Kidney (tissue), 14 donors: ENCODE results near the gene NEGR1. TPM values are rescaled to one million over a fixed set of nuclear protein-coding genes. Genes with fewer than 3 reads are reported as not detected.

Experiments used
- DNase-seq, 5 donors: peaks; one replicate each; pipeline ENCODE4 v3.0.0-alpha.2; 2013 to 2020
- FAIRE-seq: peaks from 2 replicates; lab custom pipeline; 2012; peaks lifted over from hg19 to GRCh38; lab: Jason Lieb, UNC
- H3K27ac ChIP-seq, 2 donors: one replicate each; pipeline ENCODE4 v1.7.0; 2013; ENCODE audit warnings: low read depth in 2 of 2, low read length in 2 of 2, inconsistent platforms in 1 of 2
- H3K27me3 ChIP-seq: one replicate; pipeline ENCODE4 v1.7.1; 2013; ENCODE audit warnings: low read length, inconsistent platforms; ENCODE audit not compliant: control insufficient read depth, insufficient read depth
- H3K36me3 ChIP-seq, 3 donors: one replicate each; pipeline versions ENCODE4 v1.7.0 to v1.7.1; 2013; ENCODE audit warnings: low read length in 3 of 3, control low read depth in 1 of 3, inconsistent platforms in 1 of 3; ENCODE audit not compliant: insufficient read depth in 3 of 3, control insufficient read depth in 2 of 3
- H3K4me1 ChIP-seq, 3 donors: one replicate each; pipeline versions ENCODE4 v1.7.0 to v1.7.1; 2013; ENCODE audit warnings: low read length in 3 of 3, inconsistent platforms in 1 of 3, low read depth in 1 of 3; ENCODE audit not compliant: control insufficient read depth in 2 of 3, insufficient read depth in 2 of 3
- H3K4me3 ChIP-seq, 3 donors: one replicate each; pipeline versions ENCODE4 v1.7.0 to v1.8.1; 2013; ENCODE audit warnings: low read length in 3 of 3, control low read depth in 1 of 3, inconsistent platforms in 1 of 3
- H3K9ac ChIP-seq, 3 donors: one replicate each; pipeline versions ENCODE4 v1.7.0 to v1.7.1; 2013; ENCODE audit warnings: low read length in 3 of 3, control low read depth in 1 of 3, inconsistent platforms in 1 of 3
- H3K9me3 ChIP-seq, 3 donors: one replicate each; pipeline versions ENCODE4 v1.7.0 to v1.7.1; 2013; ENCODE audit warnings: low read length in 3 of 3, control low read depth in 1 of 3, inconsistent platforms in 1 of 3; ENCODE audit not compliant: control insufficient read depth in 2 of 3, insufficient read depth in 1 of 3
- CTCF ChIP-seq: IDR thresholded peaks from 3 replicates; pipeline ENCODE4 v1.5.1; 2012; ENCODE audit warnings: mild to moderate bottlenecking, moderate library complexity, borderline replicate concordance; ENCODE audit not compliant: insufficient read depth; ENCODE audit errors: extremely low read depth
- intact Hi-C: fragments of 100-400 bp; cut with DNase I; formaldehyde crosslinking; loops from one replicate; pipeline ENCODE4 v1.11.1; 2022
- polyA plus RNA-seq: library from polyadenylated mRNA; stranded (reverse); fragments of 350-450 nt; fragmentation: Illumina TruSeq; extraction: RNeasy Lipid Tissue Mini Kit (QIAGEN cat#74804); gene quantifications from one replicate; pipeline ENCODE4 v1.2.3, GENCODE V29; 2014; ENCODE audit warnings: low read depth, low replicate concordance; ENCODE audit not compliant: insufficient read depth
- total RNA-seq: library from RNA; stranded (reverse); fragmentation: NEBNext Ultra II Directional; extraction: Animal tissue kit (Norgen Biotek cat#: 25700); gene quantifications from one replicate; pipeline ENCODE4 v1.2.1, GENCODE V29; 2021
- donor health status: control.
- donor health status: control.
- donor health status: control.
- donor health status: control.
- donor health status: control.
- donor health status: DM: yes; HTN: yes; CAD: no.
- donor health status: Normal renal cell carcinoma (clear cell type).

NEGR1 gene
- total and polyA plus RNA-seq, 2 donors from 2014 or later, result 3.0 to 10.2 TPM

- no peak overlapping the region for H3K4me3 ChIP-seq
- no peaks in the 10 kb centered on the region for H3K4me1 ChIP-seq
- DNase-seq (no peak), FAIRE-seq (no peak)
- no peak for TF ChIP-seq CTCF
- no peaks in the 10 kb centered on the region for H3K9me3 ChIP-seq
- H3K27ac ChIP-seq, result no peak overlapping the region
- H3K27me3 ChIP-seq, result no peaks in the 10 kb centered on the region
- no peak overlapping the region for H3K9ac ChIP-seq
- no peaks in the 10 kb centered on the region for H3K36me3 ChIP-seq
- intact Hi-C loops, result no loop called here
Measured at GRCh38 chr1:71413441-71414175, 868.7 kb downstream of the NEGR1 start.

GRCh38 chr1:71400050-71400449 lies 882.3 kb downstream of the NEGR1 start:
- intact Hi-C loops, result no loop called here
- no peak overlapping the region for H3K4me3 ChIP-seq
- H3K27me3 ChIP-seq, result no peaks in the 10 kb centered on the region
- DNase-seq (no peak), FAIRE-seq (no peak)
- H3K36me3 ChIP-seq, result no peaks in the 10 kb centered on the region
- no peak for TF ChIP-seq CTCF
- no peak overlapping the region for H3K27ac ChIP-seq
- no peaks in the 10 kb centered on the region for H3K9me3 ChIP-seq
- H3K4me1 ChIP-seq, result no peaks in the 10 kb centered on the region
- no peak overlapping the region for H3K9ac ChIP-seq

GRCh38 chr1:71399594-71399993 lies 882.7 kb downstream of the NEGR1 start:
- Histone ChIP-seq H3K27me3 (no peaks in the 10 kb centered on the region), H3K9me3 (no peaks in the 10 kb centered on the region), H3K27ac (no peak overlapping the region), H3K4me1 (no peaks in the 10 kb centered on the region), H3K36me3 (no peaks in the 10 kb centered on the region), H3K9ac (no peak overlapping the region), H3K4me3 (no peak overlapping the region)
- intact Hi-C loops, result no loop called here
- FAIRE-seq (no peak), DNase-seq (no peak)
- no peak for TF ChIP-seq CTCF

- H3K4me1 ChIP-seq, result no peaks in the 10 kb centered on the region
- H3K4me3 ChIP-seq, result no peak overlapping the region
- H3K27ac ChIP-seq, result no peak overlapping the region
- no peaks in the 10 kb centered on the region for H3K36me3 ChIP-seq
- no peak overlapping the region for H3K9ac ChIP-seq
- FAIRE-seq (no peak), DNase-seq (no peak)
- intact Hi-C loops, result no loop called here
- H3K27me3 ChIP-seq, result no peaks in the 10 kb centered on the region
- no peak for TF ChIP-seq CTCF
- peaks cover 0 to 4% (median 2%) of the 10 kb centered on the region in 3 donors for H3K9me3 ChIP-seq
Measured at GRCh38 chr1:71393301-71393700, 889.0 kb downstream of the NEGR1 start.
